Measurements from ENCODE around the gene MYO18B.

MYO18B gene

DNA sequence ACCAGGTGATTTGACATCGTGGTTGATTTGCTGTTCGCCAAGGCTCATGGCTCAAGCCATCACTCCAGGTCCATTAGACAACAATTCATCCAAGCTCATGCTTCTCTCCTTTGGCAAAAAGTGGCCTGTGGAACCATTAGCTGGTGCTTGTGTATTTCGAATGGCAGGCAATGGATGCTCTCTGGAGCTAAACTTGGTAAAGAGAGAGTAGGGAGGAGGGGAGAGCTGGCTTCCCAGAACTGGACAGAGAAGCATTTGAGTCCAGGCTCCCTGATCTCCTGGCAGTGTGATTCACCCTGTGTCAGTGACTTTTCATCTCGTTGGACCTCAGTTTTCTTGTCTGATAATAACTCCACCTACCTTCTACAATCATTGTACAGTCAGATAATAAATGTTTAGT lies 64.6 kb downstream of the MYO18B start:
- no peak for ATAC-seq
- TF ChIP-seq RARB (CRISPR knock-in tag; IDR thresholded peaks at IDR 0.05) (no peak), GLIS3 (CRISPR knock-in tag; IDR thresholded peaks at IDR 0.05) (no peak), TOX (CRISPR knock-in tag; IDR thresholded peaks at IDR 0.05; ENCODE audit: borderline replicate concordance) (no peak), ZFP30 (CRISPR knock-in tag; IDR thresholded peaks at IDR 0.05) (no peak), ZC3H10 (CRISPR knock-in tag; IDR thresholded peaks at IDR 0.05) (no peak), ZFP3 (CRISPR knock-in tag; IDR thresholded peaks at IDR 0.05) (no peak), ISL1 (CRISPR knock-in tag; IDR thresholded peaks at IDR 0.05) (no peak), BACH2 (CRISPR knock-in tag; IDR thresholded peaks at IDR 0.05; ENCODE audit: borderline replicate concordance) (no peak), TCF4 (CRISPR knock-in tag; IDR thresholded peaks at IDR 0.05; ENCODE audit: borderline replicate concordance) (no peak), POU6F1 (CRISPR knock-in tag; IDR thresholded peaks at IDR 0.05; ENCODE audit: borderline replicate concordance, low read depth) (no peak), ARNTL (CRISPR knock-in tag; IDR thresholded peaks at IDR 0.05; ENCODE audit: borderline replicate concordance, low read depth) (no peak), ZNF8 (CRISPR knock-in tag; IDR thresholded peaks at IDR 0.05) (no peak), OSR1 (CRISPR knock-in tag; IDR thresholded peaks at IDR 0.05) (no peak), SNAI2 (CRISPR knock-in tag; IDR thresholded peaks at IDR 0.05) (no peak)
- TF ChIP-seq, protein P1, sequence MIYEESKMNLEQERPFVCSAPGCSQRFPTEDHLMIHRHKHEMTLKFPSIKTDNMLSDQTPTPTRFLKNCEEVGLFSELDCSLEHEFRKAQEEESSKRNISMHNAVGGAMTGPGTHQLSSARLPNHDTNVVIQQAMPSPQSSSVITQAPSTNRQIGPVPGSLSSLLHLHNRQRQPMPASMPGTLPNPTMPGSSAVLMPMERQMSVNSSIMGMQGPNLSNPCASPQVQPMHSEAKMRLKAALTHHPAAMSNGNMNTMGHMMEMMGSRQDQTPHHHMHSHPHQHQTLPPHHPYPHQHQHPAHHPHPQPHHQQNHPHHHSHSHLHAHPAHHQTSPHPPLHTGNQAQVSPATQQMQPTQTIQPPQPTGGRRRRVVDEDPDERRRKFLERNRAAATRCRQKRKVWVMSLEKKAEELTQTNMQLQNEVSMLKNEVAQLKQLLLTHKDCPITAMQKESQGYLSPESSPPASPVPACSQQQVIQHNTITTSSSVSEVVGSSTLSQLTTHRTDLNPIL (CRISPR knock-in tag; IDR thresholded peaks at IDR 0.05; ENCODE audit: low read depth): no peak
- TF ChIP-seq, protein P2, sequence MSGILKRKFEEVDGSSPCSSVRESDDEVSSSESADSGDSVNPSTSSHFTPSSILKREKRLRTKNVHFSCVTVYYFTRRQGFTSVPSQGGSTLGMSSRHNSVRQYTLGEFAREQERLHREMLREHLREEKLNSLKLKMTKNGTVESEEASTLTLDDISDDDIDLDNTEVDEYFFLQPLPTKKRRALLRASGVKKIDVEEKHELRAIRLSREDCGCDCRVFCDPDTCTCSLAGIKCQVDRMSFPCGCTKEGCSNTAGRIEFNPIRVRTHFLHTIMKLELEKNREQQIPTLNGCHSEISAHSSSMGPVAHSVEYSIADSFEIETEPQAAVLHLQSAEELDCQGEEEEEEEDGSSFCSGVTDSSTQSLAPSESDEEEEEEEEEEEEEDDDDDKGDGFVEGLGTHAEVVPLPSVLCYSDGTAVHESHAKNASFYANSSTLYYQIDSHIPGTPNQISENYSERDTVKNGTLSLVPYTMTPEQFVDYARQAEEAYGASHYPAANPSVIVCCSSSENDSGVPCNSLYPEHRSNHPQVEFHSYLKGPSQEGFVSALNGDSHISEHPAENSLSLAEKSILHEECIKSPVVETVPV (CRISPR knock-in tag; IDR thresholded peaks at IDR 0.05): no peak

GRCh38 chr22:25814685-25815084 lies 72.7 kb downstream of the MYO18B start:
- ATAC-seq: no peak
- TF ChIP-seq, protein P3, sequence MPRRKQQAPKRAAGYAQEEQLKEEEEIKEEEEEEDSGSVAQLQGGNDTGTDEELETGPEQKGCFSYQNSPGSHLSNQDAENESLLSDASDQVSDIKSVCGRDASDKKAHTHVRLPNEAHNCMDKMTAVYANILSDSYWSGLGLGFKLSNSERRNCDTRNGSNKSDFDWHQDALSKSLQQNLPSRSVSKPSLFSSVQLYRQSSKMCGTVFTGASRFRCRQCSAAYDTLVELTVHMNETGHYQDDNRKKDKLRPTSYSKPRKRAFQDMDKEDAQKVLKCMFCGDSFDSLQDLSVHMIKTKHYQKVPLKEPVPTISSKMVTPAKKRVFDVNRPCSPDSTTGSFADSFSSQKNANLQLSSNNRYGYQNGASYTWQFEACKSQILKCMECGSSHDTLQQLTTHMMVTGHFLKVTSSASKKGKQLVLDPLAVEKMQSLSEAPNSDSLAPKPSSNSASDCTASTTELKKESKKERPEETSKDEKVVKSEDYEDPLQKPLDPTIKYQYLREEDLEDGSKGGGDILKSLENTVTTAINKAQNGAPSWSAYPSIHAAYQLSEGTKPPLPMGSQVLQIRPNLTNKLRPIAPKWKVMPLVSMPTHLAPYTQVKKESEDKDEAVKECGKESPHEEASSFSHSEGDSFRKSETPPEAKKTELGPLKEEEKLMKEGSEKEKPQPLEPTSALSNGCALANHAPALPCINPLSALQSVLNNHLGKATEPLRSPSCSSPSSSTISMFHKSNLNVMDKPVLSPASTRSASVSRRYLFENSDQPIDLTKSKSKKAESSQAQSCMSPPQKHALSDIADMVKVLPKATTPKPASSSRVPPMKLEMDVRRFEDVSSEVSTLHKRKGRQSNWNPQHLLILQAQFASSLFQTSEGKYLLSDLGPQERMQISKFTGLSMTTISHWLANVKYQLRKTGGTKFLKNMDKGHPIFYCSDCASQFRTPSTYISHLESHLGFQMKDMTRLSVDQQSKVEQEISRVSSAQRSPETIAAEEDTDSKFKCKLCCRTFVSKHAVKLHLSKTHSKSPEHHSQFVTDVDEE (CRISPR knock-in tag; IDR thresholded peaks at IDR 0.05): no peak
- TF ChIP-seq TOX (CRISPR knock-in tag; IDR thresholded peaks at IDR 0.05; ENCODE audit: borderline replicate concordance) (no peak), PPARA (CRISPR knock-in tag; IDR thresholded peaks at IDR 0.05; ENCODE audit: borderline replicate concordance) (no peak), ZNF70 (CRISPR knock-in tag; IDR thresholded peaks at IDR 0.05) (no peak), ZNF8 (CRISPR knock-in tag; IDR thresholded peaks at IDR 0.05) (no peak), SNAI2 (CRISPR knock-in tag; IDR thresholded peaks at IDR 0.05) (no peak), RARB (CRISPR knock-in tag; IDR thresholded peaks at IDR 0.05) (no peak), ZFP3 (CRISPR knock-in tag; IDR thresholded peaks at IDR 0.05) (no peak), OSR1 (CRISPR knock-in tag; IDR thresholded peaks at IDR 0.05) (no peak), POU6F1 (CRISPR knock-in tag; IDR thresholded peaks at IDR 0.05; ENCODE audit: borderline replicate concordance, low read depth) (no peak)
- TF ChIP-seq, protein P2 (CRISPR knock-in tag; IDR thresholded peaks at IDR 0.05): no peak

- TF ChIP-seq ISL1 (CRISPR knock-in tag; IDR thresholded peaks at IDR 0.05): no peak
- ATAC-seq: no peak
These were observed 73.6 kb downstream of the MYO18B start for GRCh38 chr22:25815561-25815960.
